Keratinocyte (primary cell): Measurements from ENCODE around the gene ZFP3. TPM values are rescaled to one million over a fixed set of nuclear protein-coding genes. Genes with fewer than 3 reads are reported as not detected.

Experiments
- DNase-seq: peaks from one replicate; pipeline ENCODE4 v3.0.0-alpha.2; 2011; ENCODE audit warnings: low read depth, missing footprints, low spot score
- FAIRE-seq: peaks from 2 replicates; lab custom pipeline; 2011; peaks lifted over from hg19 to GRCh38; lab: Jason Lieb, UNC
- H2AFZ ChIP-seq: 2 replicates; pipeline ENCODE4 v1.6.0; 2012; ENCODE audit warnings: low read length, control low read depth, inconsistent platforms; ENCODE audit not compliant: control insufficient read depth
- H3K27ac ChIP-seq: 2 replicates; pipeline ENCODE4 v1.5.1; 2011; ENCODE audit warnings: low read length; ENCODE audit not compliant: control insufficient read depth, insufficient read depth
- H3K27me3 ChIP-seq: 3 replicates; pipeline ENCODE4 v1.6.0; 2011; ENCODE audit warnings: low read length; ENCODE audit not compliant: control insufficient read depth, insufficient read depth; ENCODE audit errors: extremely low read depth
- H3K36me3 ChIP-seq, 2 experiments: 2 replicates in 1 of 2; 3 replicates in 1 of 2; pipeline ENCODE4 v1.5.1; 2011; ENCODE audit warnings: low read length in 2 of 2, mild to moderate bottlenecking in 1 of 2; ENCODE audit not compliant: control insufficient read depth in 2 of 2, insufficient read depth in 2 of 2; ENCODE audit errors: extremely low read depth in 1 of 2
- H3K4me1 ChIP-seq: 3 replicates; pipeline ENCODE4 v1.5.1; 2011; ENCODE audit warnings: low read length; ENCODE audit not compliant: control insufficient read depth, insufficient read depth; ENCODE audit errors: extremely low read depth
- H3K4me2 ChIP-seq: 3 replicates; pipeline ENCODE4 v1.6.0; 2011; ENCODE audit warnings: low read depth, low read length; ENCODE audit not compliant: control insufficient read depth, insufficient read depth; ENCODE audit errors: extremely low read depth
- H3K4me3 ChIP-seq, 3 experiments: fragments of 200-600 bp in 1 of 3; sonication (generic) in 1 of 3; 2 replicates in 2 of 3; 3 replicates in 1 of 3; pipeline ENCODE4 v1.5.1; 2011 to 2016; ENCODE audit warnings: low read length in 3 of 3, mild to moderate bottlenecking in 3 of 3, control low read depth in 2 of 3, inconsistent platforms in 1 of 3, low read depth in 1 of 3, mixed read lengths in 1 of 3, mixed run types in 1 of 3, moderate library complexity in 1 of 3; ENCODE audit not compliant: control insufficient read depth in 2 of 3, insufficient read depth in 2 of 3; ENCODE audit errors: extremely low read depth in 1 of 3
- H3K79me2 ChIP-seq: 2 replicates; pipeline ENCODE4 v1.6.0; 2012; ENCODE audit warnings: low read length; ENCODE audit not compliant: control insufficient read depth, insufficient read depth
- H3K9ac ChIP-seq: 3 replicates; pipeline ENCODE4 v1.6.0; 2011; ENCODE audit warnings: low read length; ENCODE audit not compliant: control insufficient read depth, insufficient read depth; ENCODE audit errors: extremely low read depth
- H3K9me1 ChIP-seq: 3 replicates; pipeline ENCODE4 v1.6.0; 2011; ENCODE audit warnings: low read length; ENCODE audit not compliant: control insufficient read depth, insufficient read depth; ENCODE audit errors: extremely low read depth
- H3K9me3 ChIP-seq: 2 replicates; pipeline ENCODE4 v1.5.1; 2012; ENCODE audit warnings: low read depth, low read length; ENCODE audit not compliant: control insufficient read depth
- H4K20me1 ChIP-seq: 3 replicates; pipeline ENCODE4 v1.6.0; 2011; ENCODE audit warnings: low read length; ENCODE audit not compliant: control insufficient read depth, insufficient read depth; ENCODE audit errors: extremely low read depth
- EZH2 ChIP-seq: IDR thresholded peaks from one replicate; pipeline ENCODE4 v1.6.1; 2012; ENCODE audit warnings: inconsistent platforms, mild to moderate bottlenecking, low read length, moderate library complexity
- dilution Hi-C: fragments of 300-500 bp; cut with MboI; formaldehyde crosslinking; loops from one replicate; pipeline ENCODE4 v1.7.0; 2020; ENCODE audit warnings: low sequenced_read_pairs; ENCODE audit not compliant: extremely low pct_ligation_motif_present
- polyA plus RNA-seq, 5 experiments: library from polyadenylated mRNA; depleted of rRNA in 3 of 5; stranded (reverse) in 3 of 5; stranded (forward) in 1 of 5; unstranded in 1 of 5; fragments of >200 nt; gene quantifications; 1 replicate in 1 of 5; 2 replicates in 3 of 5; 3 replicates in 1 of 5; pipeline versions ENCODE4 v1.2.1 to v1.2.3, GENCODE V29; 2011 to 2012; ENCODE audit warnings: missing spikeins in 2 of 5, low read depth in 1 of 5, low replicate concordance in 1 of 5
- TF ChIP-seq, protein P1 (sequence below), 3 experiments: IDR thresholded peaks in 1 of 3; conservative IDR thresholded peaks in 1 of 3; optimal IDR thresholded peaks in 1 of 3; 2 replicates in 2 of 3; 3 replicates in 1 of 3; pipeline versions ENCODE3 to v1.5.1; 2011; ENCODE audit warnings: low read length in 3 of 3, mild to moderate bottlenecking in 3 of 3, moderate library complexity in 2 of 3, control low read depth in 1 of 3, inconsistent platforms in 1 of 3; ENCODE audit not compliant: insufficient read depth in 2 of 3; ENCODE audit errors: extremely low read depth in 1 of 3

The ZFP3 gene
- polyA plus RNA-seq, 1 donor (not counting 4 experiments of a cell fraction or from before 2014, with no cell fraction given), result 3.0 TPM

DNA sequence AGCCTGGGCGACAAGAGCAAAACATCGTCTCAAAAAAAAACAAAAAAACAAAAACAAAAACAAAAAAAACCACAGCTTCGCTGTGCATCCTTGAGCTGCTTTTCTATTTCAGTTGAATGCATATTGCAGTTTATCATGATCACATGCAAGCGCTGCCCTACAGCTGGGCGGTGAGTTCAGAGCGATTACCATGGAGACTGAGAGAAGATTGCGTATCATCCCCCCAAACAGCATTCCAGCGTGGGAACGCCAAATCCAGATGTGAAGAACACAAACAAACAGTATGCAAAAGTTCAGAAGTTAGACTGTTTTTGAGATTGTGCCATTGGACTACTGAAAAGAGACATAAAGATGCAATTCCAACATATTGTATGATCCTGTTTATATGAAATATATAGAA, 28.0 kb upstream of the ZFP3 start:
- FAIRE-seq, result no peak
- Histone ChIP-seq H2AFZ (no peak overlapping the region), H3K9ac (no peak overlapping the region), H3K27ac (no peak overlapping the region), H3K4me2 (no peak overlapping the region), H3K9me3 (no peaks in the 10 kb centered on the region), H3K79me2 (no peaks in the 10 kb centered on the region), H3K36me3 (no peaks in the 10 kb centered on the region), H4K20me1 (no peaks in the 10 kb centered on the region), H3K9me1 (no peaks in the 10 kb centered on the region), H3K4me3 (no peak overlapping the region), H3K4me1 (no peaks in the 10 kb centered on the region), H3K27me3 (no peaks in the 10 kb centered on the region)
- no peak for DNase-seq
- TF ChIP-seq, protein P1, sequence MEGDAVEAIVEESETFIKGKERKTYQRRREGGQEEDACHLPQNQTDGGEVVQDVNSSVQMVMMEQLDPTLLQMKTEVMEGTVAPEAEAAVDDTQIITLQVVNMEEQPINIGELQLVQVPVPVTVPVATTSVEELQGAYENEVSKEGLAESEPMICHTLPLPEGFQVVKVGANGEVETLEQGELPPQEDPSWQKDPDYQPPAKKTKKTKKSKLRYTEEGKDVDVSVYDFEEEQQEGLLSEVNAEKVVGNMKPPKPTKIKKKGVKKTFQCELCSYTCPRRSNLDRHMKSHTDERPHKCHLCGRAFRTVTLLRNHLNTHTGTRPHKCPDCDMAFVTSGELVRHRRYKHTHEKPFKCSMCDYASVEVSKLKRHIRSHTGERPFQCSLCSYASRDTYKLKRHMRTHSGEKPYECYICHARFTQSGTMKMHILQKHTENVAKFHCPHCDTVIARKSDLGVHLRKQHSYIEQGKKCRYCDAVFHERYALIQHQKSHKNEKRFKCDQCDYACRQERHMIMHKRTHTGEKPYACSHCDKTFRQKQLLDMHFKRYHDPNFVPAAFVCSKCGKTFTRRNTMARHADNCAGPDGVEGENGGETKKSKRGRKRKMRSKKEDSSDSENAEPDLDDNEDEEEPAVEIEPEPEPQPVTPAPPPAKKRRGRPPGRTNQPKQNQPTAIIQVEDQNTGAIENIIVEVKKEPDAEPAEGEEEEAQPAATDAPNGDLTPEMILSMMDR (optimal IDR thresholded peaks at IDR 0.05 in 1 of 3, IDR thresholded peaks at IDR 0.05 in 1 of 3, conservative IDR thresholded peaks at IDR 0.05 in 1 of 3; ENCODE audit: extremely low read depth in 1 of 3, insufficient read depth in 2 of 3, low read length in 3 of 3), result no peak
- no peak for TF ChIP-seq EZH2
- dilution Hi-C loops, result no loop called here

DNA sequence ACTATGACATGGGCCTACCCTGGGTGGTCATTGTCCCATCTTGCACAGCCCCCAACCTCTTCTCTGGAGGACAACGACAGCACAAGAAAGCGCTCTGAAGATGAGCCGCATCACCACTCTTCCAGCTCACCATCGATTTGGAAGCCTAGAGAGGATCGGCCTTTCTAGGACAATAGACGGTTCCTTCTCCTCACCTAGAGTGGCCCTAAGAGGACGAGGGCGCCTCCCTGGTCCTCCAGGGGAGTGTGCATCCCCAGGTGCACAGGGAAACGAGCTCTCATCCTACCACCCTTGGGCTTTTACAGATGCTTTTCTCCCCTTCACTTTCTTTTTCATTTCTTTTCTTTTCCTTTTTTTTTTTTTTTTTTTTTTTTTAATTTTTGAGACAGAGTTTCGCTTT, 22.7 kb upstream of the ZFP3 start:
- DNase-seq, result no peak
- no peak for FAIRE-seq
- no peak overlapping the region for H3K4me2 ChIP-seq
- no peaks in the 10 kb centered on the region for H3K27me3 ChIP-seq
- TF ChIP-seq EZH2, result no peak
- TF ChIP-seq, protein P1 (optimal IDR thresholded peaks at IDR 0.05 in 1 of 3, IDR thresholded peaks at IDR 0.05 in 1 of 3, conservative IDR thresholded peaks at IDR 0.05 in 1 of 3; ENCODE audit: extremely low read depth in 1 of 3, insufficient read depth in 2 of 3, low read length in 3 of 3), result no peak
- no peaks in the 10 kb centered on the region for H3K9me1 ChIP-seq
- H3K4me3 ChIP-seq, result no peak overlapping the region
- no peaks in the 10 kb centered on the region for H3K4me1 ChIP-seq
- no peak overlapping the region for H2AFZ ChIP-seq
- no peaks in the 10 kb centered on the region for H3K9me3 ChIP-seq
- no peak overlapping the region for H3K27ac ChIP-seq
- H3K36me3 ChIP-seq, result no peaks in the 10 kb centered on the region
- dilution Hi-C loops, result no loop called here
- no peak overlapping the region for H3K9ac ChIP-seq
- H4K20me1 ChIP-seq, result no peaks in the 10 kb centered on the region
- H3K79me2 ChIP-seq, result no peaks in the 10 kb centered on the region
